ENCODE measurements around the gene POLE.

POLE gene

DNA sequence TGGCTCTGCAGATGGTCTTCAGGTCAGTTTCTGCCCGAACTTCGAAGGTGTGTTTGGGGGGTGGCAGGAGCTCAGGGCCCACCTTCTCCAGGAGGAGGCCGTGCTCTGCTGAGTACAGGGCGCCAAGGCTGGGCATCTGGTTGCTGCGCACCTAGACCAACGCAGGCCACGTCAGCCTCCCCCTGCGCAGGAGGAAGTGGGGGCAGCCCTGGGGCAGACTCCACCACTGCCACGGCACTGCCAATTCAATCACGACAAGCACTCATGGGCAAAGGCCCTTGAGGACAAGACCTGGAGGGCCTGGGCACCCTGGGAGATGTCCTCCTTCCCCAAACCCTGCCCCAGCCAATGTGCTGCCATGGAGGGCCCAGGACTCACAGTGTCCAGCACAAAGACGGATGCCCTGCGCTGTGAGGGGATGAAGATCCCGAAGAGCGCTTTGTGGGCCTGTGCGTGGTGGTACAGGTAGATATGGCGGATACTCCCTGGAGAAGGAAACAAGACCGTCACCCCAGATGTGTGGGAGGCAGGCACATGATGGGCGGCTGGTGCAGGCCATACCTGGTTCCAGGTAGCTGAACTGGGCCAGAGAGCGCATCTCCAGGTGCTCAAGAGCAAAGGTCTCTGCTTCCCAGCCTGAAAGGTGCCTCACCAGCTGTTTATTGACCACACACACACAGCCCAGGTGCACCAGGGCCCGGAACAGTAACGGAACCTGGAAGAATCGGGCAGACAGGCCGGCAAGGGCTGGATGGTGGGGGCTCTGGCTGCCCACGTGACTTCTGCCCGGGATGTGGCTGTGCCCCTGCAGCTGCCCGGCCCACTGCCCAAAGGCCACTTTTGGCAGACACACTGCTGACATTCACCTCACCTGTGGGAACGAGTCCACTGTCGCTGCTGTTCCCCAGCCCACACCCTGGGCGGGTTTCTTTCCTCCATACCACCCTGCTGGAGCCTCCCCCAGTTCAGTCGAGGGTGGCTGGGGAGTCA lies 44.0 kb downstream of the POLE start:
- TF ChIP-seq POLR2A (IDR thresholded peaks at IDR 0.05; ENCODE audit: low read depth, low read length), result no peak
- no peak for TF ChIP-seq POLR2AphosphoS5 (IDR thresholded peaks at IDR 0.05; ENCODE audit: low read depth, low read length)
- no peak for TF ChIP-seq TAF1 (IDR thresholded peaks at IDR 0.05; ENCODE audit: borderline replicate concordance, low read depth, low read length)
- FAIRE-seq (no peak), DNase-seq (ENCODE audit: insufficient read length) (no peak)

DNA sequence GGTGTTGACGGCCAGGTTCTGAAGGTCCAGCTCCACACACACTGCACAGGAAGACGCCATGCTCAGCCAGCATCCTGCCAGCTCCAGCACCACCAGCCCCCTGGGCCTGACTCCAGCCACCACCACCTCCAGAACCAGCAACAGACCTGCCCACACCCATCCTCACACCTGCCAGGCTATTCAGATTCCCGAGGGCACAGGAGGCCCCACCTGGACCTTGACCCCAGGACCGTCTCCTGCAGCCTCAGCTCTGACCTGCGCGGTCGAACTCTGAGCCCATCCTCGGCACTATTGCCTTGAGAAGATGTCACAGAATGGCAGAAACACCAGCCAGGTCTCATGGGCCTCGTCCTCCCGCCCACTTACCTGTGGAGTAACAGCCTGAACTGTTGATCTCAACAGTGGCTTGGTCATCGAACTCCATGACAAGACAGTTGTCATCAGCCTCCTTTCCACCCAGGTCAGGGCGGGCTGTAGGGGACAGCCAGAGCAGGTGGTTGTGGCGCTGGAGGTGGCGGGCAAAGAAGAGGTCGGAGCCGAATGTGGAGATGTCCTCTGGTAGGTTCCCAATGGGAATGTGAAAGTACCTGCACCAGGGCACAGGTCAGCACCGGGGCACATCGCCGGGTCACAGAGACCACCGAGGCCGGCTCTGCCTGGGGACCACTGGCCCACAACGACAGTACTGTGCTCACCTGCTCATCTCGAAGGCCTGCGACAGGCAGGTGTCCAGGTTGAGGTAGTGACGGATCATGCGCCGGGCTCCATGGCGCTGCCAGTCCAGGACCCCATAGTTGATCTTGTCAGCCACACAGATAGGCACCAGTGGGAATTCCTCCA lies 45.1 kb downstream of the POLE start:
- no peak for FAIRE-seq
- TF ChIP-seq POLR2A (IDR thresholded peaks at IDR 0.05; ENCODE audit: low read depth, low read length) (no peak), POLR2AphosphoS5 (IDR thresholded peaks at IDR 0.05; ENCODE audit: low read depth, low read length) (no peak), TAF1 (IDR thresholded peaks at IDR 0.05; ENCODE audit: borderline replicate concordance, low read depth, low read length) (no peak)
- DNase-seq (ENCODE audit: insufficient read length), result no peak

DNA sequence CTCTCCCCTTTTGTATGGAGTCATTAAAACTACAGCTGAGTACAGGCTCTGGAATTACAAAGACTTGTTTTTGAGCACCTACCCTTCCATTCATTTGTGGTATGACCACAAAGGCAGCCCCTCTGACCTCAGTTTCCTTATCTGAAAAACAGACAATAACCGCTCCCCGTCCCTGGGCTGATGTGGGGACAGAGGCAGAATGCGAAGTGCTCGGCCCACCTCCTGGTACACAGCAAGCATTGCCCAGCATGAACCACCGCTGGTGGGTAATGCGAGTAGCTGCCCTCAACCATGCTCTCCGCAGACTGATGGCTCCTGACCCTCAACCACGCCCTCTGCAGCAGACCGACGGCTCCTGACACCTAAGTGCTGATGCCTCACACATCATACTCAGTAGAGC lies 46.2 kb downstream of the POLE start:
- no peak for TF ChIP-seq POLR2AphosphoS5 (IDR thresholded peaks at IDR 0.05; ENCODE audit: low read depth, low read length)
- TF ChIP-seq TAF1 (IDR thresholded peaks at IDR 0.05; ENCODE audit: borderline replicate concordance, low read depth, low read length), result no peak
- no peak for TF ChIP-seq POLR2A (IDR thresholded peaks at IDR 0.05; ENCODE audit: low read depth, low read length)
- no peak for FAIRE-seq
- DNase-seq (ENCODE audit: insufficient read length), result no peak

- DNase-seq (ENCODE audit: insufficient read length) (no peak), FAIRE-seq (no peak)
- TF ChIP-seq TAF1 (IDR thresholded peaks at IDR 0.05; ENCODE audit: borderline replicate concordance, low read depth, low read length) (no peak), POLR2A (IDR thresholded peaks at IDR 0.05; ENCODE audit: low read depth, low read length) (no peak), POLR2AphosphoS5 (IDR thresholded peaks at IDR 0.05; ENCODE audit: low read depth, low read length) (no peak)
Observed at GRCh38 chr12:132639956-132640520, 47.1 kb downstream of the POLE start.

- no peak for DNase-seq (ENCODE audit: insufficient read length)
- TF ChIP-seq POLR2A (IDR thresholded peaks at IDR 0.05; ENCODE audit: low read depth, low read length) (no peak), POLR2AphosphoS5 (IDR thresholded peaks at IDR 0.05; ENCODE audit: low read depth, low read length) (no peak), TAF1 (IDR thresholded peaks at IDR 0.05; ENCODE audit: borderline replicate concordance, low read depth, low read length) (no peak)
Observed at GRCh38 chr12:132638541-132639408, 48.4 kb downstream of the POLE start.

GRCh38 chr12:132637811-132638210 lies 49.3 kb downstream of the POLE start:
- DNase-seq (ENCODE audit: insufficient read length), result no peak
- FAIRE-seq, result no peak
- no peak for TF ChIP-seq POLR2AphosphoS5 (IDR thresholded peaks at IDR 0.05; ENCODE audit: low read depth, low read length)
- no peak for TF ChIP-seq TAF1 (IDR thresholded peaks at IDR 0.05; ENCODE audit: borderline replicate concordance, low read depth, low read length)
- TF ChIP-seq POLR2A (IDR thresholded peaks at IDR 0.05; ENCODE audit: low read depth, low read length), result no peak

More at GRCh38 chr12:132638541-132639408, 48.4 kb downstream of the POLE start:
- no peak for FAIRE-seq

GRCh38 chr12:132635076-132635955 lies 51.8 kb downstream of the POLE start:
- DNase-seq (ENCODE audit: insufficient read length) (no peak), FAIRE-seq (no peak)
- TF ChIP-seq POLR2A (IDR thresholded peaks at IDR 0.05; ENCODE audit: low read depth, low read length) (no peak), POLR2AphosphoS5 (IDR thresholded peaks at IDR 0.05; ENCODE audit: low read depth, low read length) (no peak), TAF1 (IDR thresholded peaks at IDR 0.05; ENCODE audit: borderline replicate concordance, low read depth, low read length) (no peak)

- TF ChIP-seq TAF1 (IDR thresholded peaks at IDR 0.05; ENCODE audit: borderline replicate concordance, low read depth, low read length) (no peak), POLR2A (IDR thresholded peaks at IDR 0.05; ENCODE audit: low read depth, low read length) (no peak), POLR2AphosphoS5 (IDR thresholded peaks at IDR 0.05; ENCODE audit: low read depth, low read length) (no peak)
- FAIRE-seq (no peak), DNase-seq (ENCODE audit: insufficient read length) (no peak)
Observed at GRCh38 chr12:132634411-132634990, 52.6 kb downstream of the POLE start.

- TF ChIP-seq TAF1 (IDR thresholded peaks at IDR 0.05; ENCODE audit: borderline replicate concordance, low read depth, low read length) (no peak), POLR2AphosphoS5 (IDR thresholded peaks at IDR 0.05; ENCODE audit: low read depth, low read length) (no peak), POLR2A (IDR thresholded peaks at IDR 0.05; ENCODE audit: low read depth, low read length) (no peak)
- FAIRE-seq, result no peak
Observed at GRCh38 chr12:132633901-132634300, 53.2 kb downstream of the POLE start.

More at GRCh38 chr12:132633901-132634300, 53.2 kb downstream of the POLE start:
- DNase-seq (ENCODE audit: insufficient read length), result no peak
